Stimulated activated memory B cell treated with anti-CD40 and anti-IgM and Interleukin-4, amounts not matched to agents 10 μg/mL and 1 μg/mL and 100 μg/mL, for 72 hours (primary cell): ENCODE data around the gene PNPLA7.

ENCODE experiments used
- ATAC-seq: fragments of 150-1000 bp; cut with Tn5 transposase; 2 replicates; pipeline ENCODE4 v1.10.0; 2021
- H3K27ac Mint-ChIP-seq: one replicate; pipeline ENCODE4 v1.8.0; 2022; ENCODE audit warnings: mild to moderate bottlenecking, mixed read lengths
- H3K27me3 Mint-ChIP-seq: one replicate; pipeline ENCODE4 v1.8.0; 2022; ENCODE audit warnings: mixed read lengths
- H3K36me3 Mint-ChIP-seq: one replicate; pipeline ENCODE4 v1.8.0; 2022; ENCODE audit warnings: mixed read lengths
- H3K4me1 Mint-ChIP-seq: one replicate; pipeline ENCODE4 v1.8.0; 2022; ENCODE audit warnings: mixed read lengths
- H3K4me3 Mint-ChIP-seq: one replicate; pipeline ENCODE4 v1.8.0; 2022; ENCODE audit warnings: mild to moderate bottlenecking, moderate library complexity, mixed read lengths
- H3K9me3 Mint-ChIP-seq: one replicate; pipeline ENCODE4 v1.8.0; 2022; ENCODE audit warnings: mixed read lengths

PNPLA7 gene

GRCh38 chr9:137500666-137501397, 49.4 kb downstream of the PNPLA7 start:
- Mint-ChIP-seq H3K4me3 (no peak overlapping the region), H3K27me3 (no peaks in the 10 kb centered on the region), H3K4me1 (peaks cover 13% of the 10 kb centered on the region), H3K27ac (no peak overlapping the region), H3K36me3 (peaks cover 12% of the 10 kb centered on the region), H3K9me3 (peaks cover 8% of the 10 kb centered on the region)
- no peak for ATAC-seq

- peaks cover 8% of the 10 kb centered on the region for H3K9me3 Mint-ChIP-seq
- H3K27ac Mint-ChIP-seq = no peak overlapping the region
- no peak overlapping the region for H3K4me3 Mint-ChIP-seq
- H3K4me1 Mint-ChIP-seq = peaks cover 13% of the 10 kb centered on the region
- ATAC-seq = no peak
- H3K27me3 Mint-ChIP-seq = no peaks in the 10 kb centered on the region
- peaks cover 12% of the 10 kb centered on the region for H3K36me3 Mint-ChIP-seq
These were observed 50.1 kb downstream of the PNPLA7 start for GRCh38 chr9:137499858-137500661.

GRCh38 chr9:137499416-137499815, 50.8 kb downstream of the PNPLA7 start:
- Mint-ChIP-seq H3K4me3 (no peak overlapping the region), H3K27ac (no peak overlapping the region), H3K9me3 (peaks cover 8% of the 10 kb centered on the region), H3K4me1 (peaks cover 13% of the 10 kb centered on the region), H3K36me3 (peaks cover 18% of the 10 kb centered on the region), H3K27me3 (no peaks in the 10 kb centered on the region)
- ATAC-seq = no peak

- Mint-ChIP-seq H3K27me3 (no peaks in the 10 kb centered on the region), H3K4me1 (peaks cover 13% of the 10 kb centered on the region), H3K9me3 (peaks cover 5% of the 10 kb centered on the region), H3K36me3 (peaks cover 18% of the 10 kb centered on the region), H3K27ac (no peak overlapping the region), H3K4me3 (no peak overlapping the region)
- no peak for ATAC-seq
These were observed 51.5 kb downstream of the PNPLA7 start for GRCh38 chr9:137498720-137499150.

GRCh38 chr9:137497921-137498719, 52.1 kb downstream of the PNPLA7 start:
- Mint-ChIP-seq H3K27ac (no peak overlapping the region), H3K36me3 (peaks cover 18% of the 10 kb centered on the region), H3K27me3 (no peaks in the 10 kb centered on the region), H3K4me1 (peaks cover 11% of the 10 kb centered on the region), H3K4me3 (no peak overlapping the region), H3K9me3 (peaks cover 1% of the 10 kb centered on the region)
- ATAC-seq = no peak

GRCh38 chr9:137496601-137497375, 53.4 kb downstream of the PNPLA7 start:
- H3K27me3 Mint-ChIP-seq = no peaks in the 10 kb centered on the region
- H3K27ac Mint-ChIP-seq = no peak overlapping the region
- ATAC-seq = no peak
- H3K4me3 Mint-ChIP-seq = no peak overlapping the region
- no peaks in the 10 kb centered on the region for H3K4me1 Mint-ChIP-seq
- H3K36me3 Mint-ChIP-seq = peaks cover 13% of the 10 kb centered on the region
- no peaks in the 10 kb centered on the region for H3K9me3 Mint-ChIP-seq

- no peaks in the 10 kb centered on the region for H3K9me3 Mint-ChIP-seq
- H3K4me3 Mint-ChIP-seq = no peak overlapping the region
These were observed 55.5 kb downstream of the PNPLA7 start for GRCh38 chr9:137494550-137495351.

GRCh38 chr9:137494104-137494544, 56.1 kb downstream of the PNPLA7 start:
- H3K4me3 Mint-ChIP-seq = no peak overlapping the region
- H3K9me3 Mint-ChIP-seq = no peaks in the 10 kb centered on the region
- no peaks in the 10 kb centered on the region for H3K27me3 Mint-ChIP-seq
- H3K27ac Mint-ChIP-seq = no peak overlapping the region
- H3K36me3 Mint-ChIP-seq = peaks cover 11% of the 10 kb centered on the region
- ATAC-seq = no peak
- H3K4me1 Mint-ChIP-seq = no peaks in the 10 kb centered on the region

More at GRCh38 chr9:137494550-137495351, 55.5 kb downstream of the PNPLA7 start:
- peak; percentile 9 for ATAC-seq
- H3K27ac Mint-ChIP-seq = no peak overlapping the region
- no peaks in the 10 kb centered on the region for H3K27me3 Mint-ChIP-seq
- H3K4me1 Mint-ChIP-seq = no peaks in the 10 kb centered on the region
- peaks cover 13% of the 10 kb centered on the region for H3K36me3 Mint-ChIP-seq

GRCh38 chr9:137493364-137494103, 56.7 kb downstream of the PNPLA7 start:
- H3K4me1 Mint-ChIP-seq = no peaks in the 10 kb centered on the region
- no peak overlapping the region for H3K27ac Mint-ChIP-seq
- no peaks in the 10 kb centered on the region for H3K27me3 Mint-ChIP-seq
- no peak for ATAC-seq
- H3K4me3 Mint-ChIP-seq = no peak overlapping the region
- peaks cover 6% of the 10 kb centered on the region for H3K36me3 Mint-ChIP-seq
- H3K9me3 Mint-ChIP-seq = no peaks in the 10 kb centered on the region

- Mint-ChIP-seq H3K27me3 (no peaks in the 10 kb centered on the region), H3K36me3 (peaks cover 6% of the 10 kb centered on the region), H3K4me1 (no peaks in the 10 kb centered on the region), H3K27ac (no peak overlapping the region), H3K9me3 (no peaks in the 10 kb centered on the region), H3K4me3 (no peak overlapping the region)
- peak; percentile 64 for ATAC-seq
These were observed 57.5 kb downstream of the PNPLA7 start for GRCh38 chr9:137492464-137493363.

GRCh38 chr9:137491735-137492432, 58.3 kb downstream of the PNPLA7 start:
- Mint-ChIP-seq H3K27me3 (no peaks in the 10 kb centered on the region), H3K9me3 (no peaks in the 10 kb centered on the region), H3K4me3 (no peak overlapping the region), H3K36me3 (peaks cover 6% of the 10 kb centered on the region), H3K27ac (no peak overlapping the region), H3K4me1 (no peaks in the 10 kb centered on the region)
- no peak for ATAC-seq

GRCh38 chr9:137490532-137491186, 59.5 kb downstream of the PNPLA7 start:
- no peaks in the 10 kb centered on the region for H3K9me3 Mint-ChIP-seq
- H3K27me3 Mint-ChIP-seq = no peaks in the 10 kb centered on the region
- peaks cover 6% of the 10 kb centered on the region for H3K36me3 Mint-ChIP-seq
- no peak overlapping the region for H3K4me3 Mint-ChIP-seq
- no peaks in the 10 kb centered on the region for H3K4me1 Mint-ChIP-seq
- no peak for ATAC-seq
- H3K27ac Mint-ChIP-seq = no peak overlapping the region
